H7 (cell line): Measurements from ENCODE around the gene ASS1. TPM values are rescaled to one million over a fixed set of nuclear protein-coding genes. Genes with fewer than 3 reads are reported as not detected.
"Not testable (repeated sequence)": the region's sequence is repeated elsewhere in the genome, so short reads cannot be mapped to it uniquely, and the experiment has no call there.

ENCODE experiments used
- DNase-seq: peaks from one replicate; pipeline ENCODE4 v3.0.0; 2012
- H3K27me3 ChIP-seq: 2 replicates; pipeline ENCODE4 v1.6.0; 2011; ENCODE audit warnings: mild to moderate bottlenecking, low read length; ENCODE audit not compliant: control insufficient read depth, insufficient read depth
- H3K36me3 ChIP-seq: replicated peaks from 2 replicates; pipeline ENCODE4 v1.5.1; 2011; ENCODE audit warnings: low read length; ENCODE audit not compliant: control insufficient read depth, insufficient read depth
- H3K4me3 ChIP-seq: 2 replicates; pipeline ENCODE4 v1.5.1; 2011; ENCODE audit warnings: low read depth, mild to moderate bottlenecking, control low read depth, low read length, moderate library complexity; ENCODE audit not compliant: insufficient read depth
- total RNA-seq: library from RNA; depleted of rRNA; stranded (reverse); fragments of >200 nt; shearing (Covaris generic); gene quantifications from 2 replicates; pipeline ENCODE4 v1.2.3, GENCODE V29; 2014

The ASS1 gene
- total RNA-seq, 1 experiment from 2014 or later, result 77.0 TPM

- not testable (repeated sequence) for DNase-seq, H3K4me3 ChIP-seq
Measured at GRCh38 chr9:130434656-130435055, 10.1 kb upstream of the ASS1 start.

GRCh38 chr9:130437011-130437789 lies 7.6 kb upstream of the ASS1 start:
- Histone ChIP-seq H3K4me3 (no peak overlapping the region), H3K36me3 (no peaks in the 10 kb centered on the region), H3K27me3 (peaks cover 19% of the 10 kb centered on the region)
- DNase-seq, result no peak

More at GRCh38 chr9:130434656-130435055, 10.1 kb upstream of the ASS1 start:
- H3K27me3 ChIP-seq, result peaks cover 22% of the 10 kb centered on the region
- not testable (repeated sequence) for H3K36me3 ChIP-seq

- no peak for DNase-seq
- H3K27me3 ChIP-seq, result peaks cover 12% of the 10 kb centered on the region
- H3K4me3 ChIP-seq, result no peak overlapping the region
- H3K36me3 ChIP-seq, result no peaks in the 10 kb centered on the region
Measured at GRCh38 chr9:130438382-130438981, 6.3 kb upstream of the ASS1 start.

- Histone ChIP-seq H3K4me3 (no peak overlapping the region), H3K27me3 (peaks cover 19% of the 10 kb centered on the region), H3K36me3 (no peaks in the 10 kb centered on the region)
- no peak for DNase-seq
Measured at GRCh38 chr9:130441031-130441430, 3.7 kb upstream of the ASS1 start.

GRCh38 chr9:130442746-130443455 lies 1.9 kb upstream of the ASS1 start:
- Histone ChIP-seq H3K4me3 (no peak overlapping the region), H3K36me3 (no peaks in the 10 kb centered on the region), H3K27me3 (peaks cover 19% of the 10 kb centered on the region)
- DNase-seq, result no peak

GRCh38 chr9:130443456-130443801 lies 1.3 kb upstream of the ASS1 start:
- DNase-seq, result no peak
- Histone ChIP-seq H3K4me3 (no peak overlapping the region), H3K27me3 (peaks cover 19% of the 10 kb centered on the region), H3K36me3 (no peaks in the 10 kb centered on the region)

GRCh38 chr9:130443840-130444492 lies 795 bp upstream of the ASS1 start:
- Histone ChIP-seq H3K4me3 (peak overlapping the region; percentile 65), H3K36me3 (no peaks in the 10 kb centered on the region), H3K27me3 (peaks cover 19% of the 10 kb centered on the region)
- no peak for DNase-seq

- H3K36me3 ChIP-seq, result no peaks in the 10 kb centered on the region
- H3K27me3 ChIP-seq, result peaks cover 19% of the 10 kb centered on the region
- H3K4me3 ChIP-seq, result peak overlapping the region; percentile 65
- peak; percentile 85 for DNase-seq
Measured at GRCh38 chr9:130445268-130445983, 665 bp downstream of the ASS1 start.

- Histone ChIP-seq H3K4me3 (peak overlapping the region; percentile 65), H3K27me3 (peaks cover 19% of the 10 kb centered on the region), H3K36me3 (no peaks in the 10 kb centered on the region)
- DNase-seq, result peak; percentile 88
Measured at GRCh38 chr9:130446101-130446861, 1.5 kb downstream of the ASS1 start.

GRCh38 chr9:130447193-130447816 lies 2.5 kb downstream of the ASS1 start:
- peaks cover 19% of the 10 kb centered on the region for H3K27me3 ChIP-seq
- H3K4me3 ChIP-seq, result no peak overlapping the region
- DNase-seq, result no peak
- no peaks in the 10 kb centered on the region for H3K36me3 ChIP-seq

- no peaks in the 10 kb centered on the region for H3K36me3 ChIP-seq
- no peak overlapping the region for H3K4me3 ChIP-seq
- H3K27me3 ChIP-seq, result peaks cover 19% of the 10 kb centered on the region
- DNase-seq, result no peak
Measured at GRCh38 chr9:130448035-130448624, 3.4 kb downstream of the ASS1 start.

- Histone ChIP-seq H3K27me3 (peaks cover 11% of the 10 kb centered on the region; the same call in 1 of the 2 replicates), H3K36me3 (no peaks in the 10 kb centered on the region), H3K4me3 (no peak overlapping the region)
- DNase-seq, result no peak
Measured at GRCh38 chr9:130448771-130449603, 4.2 kb downstream of the ASS1 start.
